ENCODE data around the gene ANKRD62. TPM values are rescaled to one million over a fixed set of nuclear protein-coding genes. Genes with fewer than 3 reads are reported as not detected.
"Not testable (repeated sequence)": the region's sequence is repeated elsewhere in the genome, so short reads cannot be mapped to it uniquely, and the experiment has no call there.

Gene ANKRD62
- total RNA-seq, 1 donor from 2014 or later = 0.10 TPM

GRCh38 chr18:12066910-12067511 is 26.6 kb upstream of the ANKRD62 start:
- DNase-seq = no peak

- DNase-seq = no peak
These were observed 26.0 kb upstream of the ANKRD62 start for GRCh38 chr18:12067671-12068070.

DNA sequence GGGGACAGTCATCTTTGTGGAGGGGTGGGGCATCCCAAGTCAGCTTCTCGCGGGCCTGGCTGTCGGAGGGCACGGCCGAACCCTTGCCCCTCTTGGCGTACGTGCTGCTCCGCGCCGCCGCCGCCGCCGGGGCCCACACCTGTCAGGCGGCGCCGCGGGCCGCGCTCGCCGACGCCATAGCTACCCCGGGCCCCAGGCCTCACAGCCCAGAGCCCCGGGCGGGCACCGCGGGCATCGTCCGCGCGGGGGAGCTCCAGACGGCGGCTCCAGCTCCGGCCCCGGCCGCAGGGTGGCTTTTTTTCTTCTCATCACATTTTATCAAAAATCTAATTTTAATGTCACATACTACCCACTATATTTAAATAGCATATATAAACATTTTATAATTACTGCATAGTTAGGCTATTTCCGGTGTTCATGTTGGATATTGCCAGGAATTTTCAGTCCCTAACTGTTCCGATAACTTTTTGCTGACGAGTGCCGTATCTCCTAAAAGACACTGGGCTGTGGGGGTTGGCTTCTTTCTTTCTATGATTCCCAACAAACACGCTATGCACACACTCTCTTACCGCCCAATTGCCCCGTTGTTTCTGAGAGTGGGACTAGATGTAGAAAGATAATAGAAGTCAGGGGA is 25.2 kb upstream of the ANKRD62 start:
- not testable (repeated sequence) for DNase-seq

DNA sequence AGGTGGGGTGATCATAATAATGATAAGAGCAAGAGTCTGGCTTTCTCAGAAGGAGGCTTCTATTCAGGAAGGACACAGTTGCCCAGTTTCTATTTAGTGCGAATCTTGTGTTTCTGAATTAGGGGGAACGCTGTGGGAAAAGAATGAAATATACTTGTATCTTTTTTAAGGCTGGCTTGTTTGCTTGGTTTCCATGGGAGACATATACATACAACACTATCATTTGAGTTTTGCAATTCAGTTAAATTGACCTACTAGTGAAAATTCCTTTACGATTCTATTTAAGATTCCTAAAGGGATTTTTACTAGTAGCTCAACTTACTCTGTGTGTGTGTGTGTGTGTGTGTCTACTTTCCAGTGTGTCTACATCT is 24.7 kb upstream of the ANKRD62 start:
- DNase-seq = no peak

GRCh38 chr18:12071066-12071465 is 22.6 kb upstream of the ANKRD62 start:
- DNase-seq = not testable (repeated sequence)

GRCh38 chr18:12072996-12073395 is 20.6 kb upstream of the ANKRD62 start:
- no peak for DNase-seq

GRCh38 chr18:12074736-12075135 is 18.9 kb upstream of the ANKRD62 start:
- DNase-seq = peak; percentile 22

- no peak for DNase-seq
These were observed 17.1 kb upstream of the ANKRD62 start for GRCh38 chr18:12076424-12077140.

GRCh38 chr18:12077994-12078393 is 15.6 kb upstream of the ANKRD62 start:
- DNase-seq = not testable (repeated sequence)

GRCh38 chr18:12079491-12080237 is 14.0 kb upstream of the ANKRD62 start:
- DNase-seq = peak; percentile 72

- no peak for DNase-seq
These were observed 8.5 kb upstream of the ANKRD62 start for GRCh38 chr18:12085136-12085535.

- no peak for DNase-seq
These were observed 7.9 kb upstream of the ANKRD62 start for GRCh38 chr18:12085786-12086185.

- no peak for DNase-seq
These were observed 7.4 kb upstream of the ANKRD62 start for GRCh38 chr18:12086249-12086648.

GRCh38 chr18:12086677-12087470 is 6.8 kb upstream of the ANKRD62 start:
- DNase-seq = no peak

DNA sequence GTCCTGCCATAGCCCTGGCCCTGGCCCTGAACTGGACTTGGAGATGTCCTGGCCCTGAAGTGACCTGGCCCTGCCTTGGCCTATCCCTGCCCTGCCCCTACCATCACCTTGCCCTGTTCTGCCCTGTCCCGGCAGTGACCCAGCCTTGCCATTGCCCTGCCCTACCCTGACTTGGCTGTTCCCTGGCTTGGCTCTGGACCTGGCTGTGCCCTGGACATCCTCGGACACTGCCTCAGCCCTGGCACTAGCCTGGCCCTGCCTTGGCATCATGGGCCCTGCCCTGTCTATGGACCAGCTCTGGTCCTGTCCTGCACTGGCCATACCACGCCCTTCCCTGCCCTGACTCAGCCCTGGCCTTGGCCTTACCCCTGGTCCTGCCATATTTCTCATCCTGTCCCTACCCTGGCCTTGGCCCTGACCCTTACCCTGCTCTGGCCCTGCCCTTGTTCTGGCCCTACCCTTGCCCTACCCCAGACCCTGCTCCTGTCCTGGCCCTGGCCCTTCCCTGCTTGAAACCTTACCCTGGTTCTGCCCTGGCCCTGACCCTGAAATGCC is 6.1 kb upstream of the ANKRD62 start:
- DNase-seq = no peak

DNA sequence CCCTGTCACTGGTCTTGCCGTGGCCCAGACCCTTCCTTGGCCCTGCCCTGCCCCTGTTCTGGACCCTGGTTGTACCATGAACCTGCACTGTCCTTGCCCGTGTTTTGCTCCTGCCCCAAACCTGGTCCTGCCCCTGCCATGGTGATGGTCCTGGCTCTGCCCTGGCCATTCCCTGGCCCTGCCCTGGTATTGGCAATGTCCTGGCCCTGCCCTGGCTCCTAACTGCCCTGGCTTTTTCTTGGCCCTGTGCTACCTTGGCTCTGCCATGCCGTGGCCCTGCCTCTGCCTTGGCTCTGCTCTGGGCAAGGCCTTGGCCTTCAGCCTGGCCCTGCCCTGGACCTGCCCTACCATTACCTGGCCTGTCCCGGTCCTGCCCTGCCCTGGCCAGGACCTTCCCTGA is 5.5 kb upstream of the ANKRD62 start:
- no peak for DNase-seq

DNA sequence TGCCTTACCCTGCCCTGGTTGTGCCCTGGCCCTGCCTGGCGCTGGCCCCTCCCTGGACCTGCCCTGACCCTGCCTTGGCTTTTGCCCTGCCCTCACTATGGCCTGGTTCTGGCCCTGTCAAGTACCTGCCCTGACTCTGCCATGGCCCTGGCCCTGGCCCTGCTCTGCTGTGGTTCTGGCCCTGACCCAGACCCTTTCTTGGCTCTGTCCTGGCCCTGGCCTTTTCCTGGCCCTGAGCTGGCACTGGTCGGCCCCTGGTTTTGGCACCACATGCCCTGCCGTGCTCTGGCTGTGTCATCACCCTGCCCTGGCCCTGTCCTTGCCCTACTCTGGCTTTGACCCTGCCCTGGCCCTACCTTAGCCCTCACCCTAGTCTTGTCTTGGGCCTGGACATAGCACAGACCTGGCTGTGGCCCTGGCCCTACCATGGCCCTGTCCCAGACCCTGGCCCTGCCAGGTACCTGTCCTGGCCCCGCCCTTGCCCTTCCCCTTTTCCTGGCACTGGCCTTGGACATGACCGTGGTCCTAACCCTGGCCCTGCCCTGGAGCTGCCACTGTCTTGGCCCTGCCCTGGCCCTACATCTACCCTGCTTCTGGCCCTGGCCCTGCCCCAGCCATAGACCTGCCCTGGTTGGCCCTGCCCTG is 4.8 kb upstream of the ANKRD62 start:
- no peak for DNase-seq

GRCh38 chr18:12091538-12092141 is 2.0 kb upstream of the ANKRD62 start:
- peak; percentile 76 for DNase-seq

GRCh38 chr18:12092398-12093229 is 1.0 kb upstream of the ANKRD62 start:
- DNase-seq = no peak

DNA sequence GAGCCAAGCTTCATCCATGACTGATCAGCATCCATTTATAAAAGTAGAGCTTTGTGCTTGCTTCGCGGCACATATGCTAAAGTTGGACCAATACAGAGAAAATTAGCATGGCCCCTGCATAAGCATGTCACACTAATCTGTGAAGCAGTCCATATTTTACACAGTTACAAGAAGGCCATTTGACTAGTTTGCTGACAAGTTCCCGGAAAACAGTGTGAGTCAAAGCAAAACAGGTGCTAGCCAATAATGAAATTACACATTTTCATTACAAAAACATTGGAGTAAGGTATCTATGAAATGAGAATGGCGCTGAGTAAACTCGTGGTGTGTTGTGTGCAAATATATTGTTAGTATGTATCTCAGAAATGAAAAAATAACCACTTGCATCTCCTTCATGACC is 4.7 kb downstream of the ANKRD62 start:
- DNase-seq = no peak
